HCT116 (cell line): ENCODE results near the gene ALX3. TPM values are rescaled to one million over a fixed set of nuclear protein-coding genes. Genes with fewer than 3 reads are reported as not detected.

Experiments used
- ATAC-seq: fragments of 200-7000 bp; cut with Tn5 transposase; 2 replicates; pipeline ENCODE4 v1.9.1; 2020; ENCODE audit warnings: mild to moderate bottlenecking, moderate library complexity
- BruUV-seq: library from RNA; stranded (reverse); fragments of 400-500 nt; replicated peaks from 2 replicates; lab custom pipeline; 2021; lab: Mats Ljungman, UMichigan
- CTCF ChIA-PET: fragments of 300-600 bp; sonication (Branson Sonifier 250); formaldehyde crosslinking; loops from one replicate; lab custom pipeline; 2021; ENCODE audit warnings: antibody characterized with exemption; lab: Charles Lee
- POLR2A ChIA-PET: fragments of 300-600, 350-600 bp; sonication (Branson Sonifier 250); formaldehyde crosslinking; loops from one replicate; lab custom pipeline; 2021; ENCODE audit warnings: antibody characterized with exemption; lab: Charles Lee
- RAD21 ChIA-PET, 2 experiments: fragments of 300-600 bp; sonication (Branson Sonifier 250); formaldehyde crosslinking; loops; one replicate each; lab custom pipeline; 2023; ENCODE audit warnings: low total read pairs in 2 of 2; ENCODE audit not compliant: uncharacterized antibody in 2 of 2, unreplicated experiment in 2 of 2, low non-redundant PET in 1 of 2; lab: Charles Lee
- DNase-seq: peaks from one replicate; pipeline ENCODE4 v3.0.0-alpha.2; 2010; ENCODE audit warnings: low read depth, low spot score
- H2AFZ ChIP-seq: fragments of 200-600 bp; shearing (Covaris generic), sonication (generic); 2 replicates; pipeline ENCODE4 v1.6.1; 2017; ENCODE audit warnings: low read depth, mixed run types, mixed read lengths, antibody characterized with exemption, low read length; ENCODE audit not compliant: poor library complexity, severe bottlenecking
- H3K27ac ChIP-seq: 2 replicates; pipeline ENCODE4 v1.5.1; 2012; ENCODE audit warnings: low read depth, low read length
- H3K27me3 ChIP-seq: fragments of 200-600 bp; sonication (generic); 2 replicates; pipeline ENCODE4 v1.6.1; 2016; ENCODE audit warnings: mixed run types, low read length, mixed read lengths; ENCODE audit not compliant: insufficient read depth
- H3K36me3 ChIP-seq, 2 experiments: fragments of 200-500 bp in 1 of 2; fragments of 200-600 bp in 1 of 2; sonication (Bioruptor generic) in 1 of 2; sonication (generic) in 1 of 2; 2 replicates each; pipeline versions ENCODE4 v1.5.1 to v1.6.1; 2014 to 2016; ENCODE audit warnings: low read length in 2 of 2, inconsistent platforms in 1 of 2, mixed read lengths in 1 of 2, mixed run types in 1 of 2; ENCODE audit not compliant: insufficient read depth in 2 of 2, control insufficient read depth in 1 of 2
- H3K4me1 ChIP-seq, 2 experiments: fragments of 200-600 bp in 1 of 2; sonication (generic) in 1 of 2; 2 replicates each; pipeline versions ENCODE4 v1.5.1 to v1.6.1; 2012 to 2017; ENCODE audit warnings: low read length in 2 of 2, inconsistent platforms in 1 of 2, mild to moderate bottlenecking in 1 of 2, mixed read lengths in 1 of 2, mixed run types in 1 of 2, moderate library complexity in 1 of 2; ENCODE audit not compliant: insufficient read depth in 2 of 2, control insufficient read depth in 1 of 2
- H3K4me2 ChIP-seq: fragments of 200-600 bp; sonication (generic); 2 replicates; pipeline ENCODE4 v1.6.1; 2017; ENCODE audit warnings: mixed run types, low read length, mixed read lengths
- H3K4me3 ChIP-seq, 2 experiments: fragments of 200-600 bp in 1 of 2; sonication (generic) in 1 of 2; replicated peaks in 1 of 2; 2 replicates each; pipeline ENCODE4 v1.5.1; 2011 to 2016; ENCODE audit warnings: low read length in 2 of 2, control low read depth in 1 of 2, low read depth in 1 of 2, mild to moderate bottlenecking in 1 of 2, mixed read lengths in 1 of 2, mixed run types in 1 of 2
- H3K79me2 ChIP-seq: fragments of 200-600 bp; sonication (generic); 2 replicates; pipeline ENCODE4 v1.6.1; 2017; ENCODE audit warnings: mild to moderate bottlenecking, mixed run types, low read length, moderate library complexity, mixed read lengths; ENCODE audit not compliant: insufficient read depth
- H3K9ac ChIP-seq: fragments of 200-600 bp; sonication (generic); 2 replicates; pipeline ENCODE4 v1.6.1; 2016; ENCODE audit warnings: low read length, mixed read lengths
- H3K9me2 ChIP-seq: fragments of 200-600 bp; sonication (generic), shearing (Covaris generic); 2 replicates; pipeline ENCODE4 v1.6.1; 2017; ENCODE audit warnings: mixed run types, mild to moderate bottlenecking, moderate library complexity; ENCODE audit not compliant: insufficient read depth
- H3K9me3 ChIP-seq, 2 experiments: fragments of 200-500 bp in 1 of 2; fragments of 200-600 bp in 1 of 2; sonication (Bioruptor generic) in 1 of 2; sonication (generic) in 1 of 2; 2 replicates each; pipeline ENCODE4 v1.6.1; 2014 to 2017; ENCODE audit warnings: low read length in 2 of 2, mixed read lengths in 2 of 2, inconsistent platforms in 1 of 2, low read depth in 1 of 2, mild to moderate bottlenecking in 1 of 2, mixed run types in 1 of 2, moderate library complexity in 1 of 2; ENCODE audit not compliant: control insufficient read depth in 1 of 2, insufficient read depth in 1 of 2
- H4K20me1 ChIP-seq: fragments of 200-600 bp; sonication (generic), shearing (Covaris generic); 2 replicates; pipeline ENCODE4 v1.6.1; 2017; ENCODE audit warnings: mixed run types, mild to moderate bottlenecking, moderate library complexity; ENCODE audit not compliant: insufficient read depth
- ELF1 ChIP-seq: IDR thresholded peaks from 2 replicates; pipeline ENCODE4 v1.6.1; 2012; ENCODE audit warnings: low read depth, borderline replicate concordance
- EZH2 ChIP-seq: fragments of 200-600 bp; sonication (generic); IDR thresholded peaks from 2 replicates; pipeline ENCODE4 v1.6.1; 2017; ENCODE audit warnings: antibody characterized with exemption, mixed run types
- EZH2phosphoT487 ChIP-seq: fragments of 200-600 bp; IDR thresholded peaks from 2 replicates; pipeline ENCODE4 v1.6.1; 2018; ENCODE audit warnings: antibody characterized with exemption, borderline replicate concordance
- FOSL1 ChIP-seq: IDR thresholded peaks from 2 replicates; pipeline ENCODE4 v1.6.1; 2012; ENCODE audit warnings: low read depth
- RAD21 ChIP-seq: IDR thresholded peaks from 2 replicates; pipeline ENCODE4 v1.6.1; 2012; ENCODE audit warnings: low read depth, mild to moderate bottlenecking
- SIN3A ChIP-seq: IDR thresholded peaks from 2 replicates; pipeline ENCODE4 v1.6.1; 2012; ENCODE audit warnings: low read depth
- SP1 ChIP-seq: IDR thresholded peaks from 2 replicates; pipeline ENCODE4 v1.6.1; 2012; ENCODE audit warnings: low read depth
- TCF7L2 ChIP-seq: IDR thresholded peaks from 2 replicates; pipeline ENCODE4 v1.7.0; 2011; ENCODE audit warnings: borderline replicate concordance, inconsistent platforms; ENCODE audit not compliant: insufficient read depth, insufficient read length; ENCODE audit errors: extremely low read depth
- ZFX ChIP-seq: fragments of 450-650 bp; IDR thresholded peaks from 2 replicates; pipeline ENCODE4 v1.6.1; 2017
- ZNF274 ChIP-seq: fragments of 200-500 bp; sonication (Bioruptor generic); IDR thresholded peaks from 2 replicates; pipeline ENCODE4 v1.6.1; 2014; ENCODE audit warnings: mild to moderate bottlenecking, low read depth, low read length, inconsistent platforms
- intact Hi-C: fragments of 100-400 bp; cut with micrococcal nuclease; formaldehyde crosslinking; loops from 2 replicates; pipeline ENCODE4 v1.10.0; 2022
- total RNA-seq: library from RNA; stranded (reverse); gene quantifications from one replicate; pipeline ENCODE4 v1.2.1, GENCODE V29; 2021; ENCODE audit not compliant: unreplicated experiment
- TF ChIP-seq, protein P1 (sequence below): IDR thresholded peaks from 2 replicates; pipeline ENCODE4 v1.6.1; 2012; ENCODE audit warnings: low read depth
- TF ChIP-seq, protein P2 (sequence below), 3 experiments: fragments of 200-600 bp in 1 of 3; sonication (generic) in 1 of 3; IDR thresholded peaks in 2 of 3; conservative IDR thresholded peaks in 1 of 3; 2 replicates each; pipeline ENCODE4 v1.5.1; 2012 to 2017; ENCODE audit warnings: low read depth in 2 of 3, low read length in 2 of 3, antibody characterized with exemption in 1 of 3, borderline replicate concordance in 1 of 3, control low read depth in 1 of 3, mild to moderate bottlenecking in 1 of 3, mixed read lengths in 1 of 3, mixed run types in 1 of 3, moderate library complexity in 1 of 3; ENCODE audit not compliant: insufficient read depth in 1 of 3
- TF ChIP-seq, protein P3 (sequence below): IDR thresholded peaks from 2 replicates; pipeline ENCODE4 v1.6.1; 2011; ENCODE audit warnings: mild to moderate bottlenecking, low read length, moderate library complexity; ENCODE audit not compliant: insufficient replicate concordance; ENCODE audit errors: extremely low read depth

ALX3 gene
- total RNA-seq, 1 experiment from 2014 or later: not detected

DNA sequence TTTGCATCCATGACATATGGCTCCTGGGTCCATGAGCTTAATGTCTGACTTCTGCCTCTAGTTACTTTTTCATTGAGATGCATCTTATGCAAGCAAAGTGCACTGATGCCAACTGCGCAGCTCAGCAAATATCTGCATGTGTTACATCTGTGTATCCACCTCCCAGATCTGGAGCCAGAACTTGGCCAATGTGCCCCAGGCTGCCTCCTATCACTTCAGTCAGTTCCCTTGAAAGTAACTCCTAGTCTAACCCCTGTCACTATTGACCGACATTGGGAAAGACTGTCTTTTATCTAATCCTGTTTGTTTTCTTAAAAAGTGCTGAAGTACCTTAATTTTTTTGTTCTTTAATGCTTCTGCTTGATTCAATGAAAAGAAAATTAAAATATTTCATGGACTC is 22.5 kb upstream of the ALX3 start:
- Histone ChIP-seq H3K9me3 (no peaks in the 10 kb centered on the region), H3K4me1 (no peaks in the 10 kb centered on the region), H2AFZ (no peak overlapping the region), H3K27me3 (peaks cover 9% of the 10 kb centered on the region; the same call in 1 of the 2 replicates), H3K36me3 (no peaks in the 10 kb centered on the region), H3K9me2 (no peaks in the 10 kb centered on the region), H3K4me2 (no peak overlapping the region), H3K4me3 (no peak overlapping the region), H4K20me1 (no peaks in the 10 kb centered on the region), H3K9ac (no peak overlapping the region), H3K27ac (no peak overlapping the region), H3K79me2 (no peaks in the 10 kb centered on the region)
- TF ChIP-seq ZNF274 (no peak), EZH2phosphoT487 (no peak), EZH2 (no peak), ZFX (no peak), TCF7L2 (no peak), SP1 (no peak), SIN3A (no peak), FOSL1 (no peak), RAD21 (no peak), ELF1 (no peak)
- TF ChIP-seq, protein P1, sequence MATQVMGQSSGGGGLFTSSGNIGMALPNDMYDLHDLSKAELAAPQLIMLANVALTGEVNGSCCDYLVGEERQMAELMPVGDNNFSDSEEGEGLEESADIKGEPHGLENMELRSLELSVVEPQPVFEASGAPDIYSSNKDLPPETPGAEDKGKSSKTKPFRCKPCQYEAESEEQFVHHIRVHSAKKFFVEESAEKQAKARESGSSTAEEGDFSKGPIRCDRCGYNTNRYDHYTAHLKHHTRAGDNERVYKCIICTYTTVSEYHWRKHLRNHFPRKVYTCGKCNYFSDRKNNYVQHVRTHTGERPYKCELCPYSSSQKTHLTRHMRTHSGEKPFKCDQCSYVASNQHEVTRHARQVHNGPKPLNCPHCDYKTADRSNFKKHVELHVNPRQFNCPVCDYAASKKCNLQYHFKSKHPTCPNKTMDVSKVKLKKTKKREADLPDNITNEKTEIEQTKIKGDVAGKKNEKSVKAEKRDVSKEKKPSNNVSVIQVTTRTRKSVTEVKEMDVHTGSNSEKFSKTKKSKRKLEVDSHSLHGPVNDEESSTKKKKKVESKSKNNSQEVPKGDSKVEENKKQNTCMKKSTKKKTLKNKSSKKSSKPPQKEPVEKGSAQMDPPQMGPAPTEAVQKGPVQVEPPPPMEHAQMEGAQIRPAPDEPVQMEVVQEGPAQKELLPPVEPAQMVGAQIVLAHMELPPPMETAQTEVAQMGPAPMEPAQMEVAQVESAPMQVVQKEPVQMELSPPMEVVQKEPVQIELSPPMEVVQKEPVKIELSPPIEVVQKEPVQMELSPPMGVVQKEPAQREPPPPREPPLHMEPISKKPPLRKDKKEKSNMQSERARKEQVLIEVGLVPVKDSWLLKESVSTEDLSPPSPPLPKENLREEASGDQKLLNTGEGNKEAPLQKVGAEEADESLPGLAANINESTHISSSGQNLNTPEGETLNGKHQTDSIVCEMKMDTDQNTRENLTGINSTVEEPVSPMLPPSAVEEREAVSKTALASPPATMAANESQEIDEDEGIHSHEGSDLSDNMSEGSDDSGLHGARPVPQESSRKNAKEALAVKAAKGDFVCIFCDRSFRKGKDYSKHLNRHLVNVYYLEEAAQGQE: no peak
- TF ChIP-seq, protein P2, sequence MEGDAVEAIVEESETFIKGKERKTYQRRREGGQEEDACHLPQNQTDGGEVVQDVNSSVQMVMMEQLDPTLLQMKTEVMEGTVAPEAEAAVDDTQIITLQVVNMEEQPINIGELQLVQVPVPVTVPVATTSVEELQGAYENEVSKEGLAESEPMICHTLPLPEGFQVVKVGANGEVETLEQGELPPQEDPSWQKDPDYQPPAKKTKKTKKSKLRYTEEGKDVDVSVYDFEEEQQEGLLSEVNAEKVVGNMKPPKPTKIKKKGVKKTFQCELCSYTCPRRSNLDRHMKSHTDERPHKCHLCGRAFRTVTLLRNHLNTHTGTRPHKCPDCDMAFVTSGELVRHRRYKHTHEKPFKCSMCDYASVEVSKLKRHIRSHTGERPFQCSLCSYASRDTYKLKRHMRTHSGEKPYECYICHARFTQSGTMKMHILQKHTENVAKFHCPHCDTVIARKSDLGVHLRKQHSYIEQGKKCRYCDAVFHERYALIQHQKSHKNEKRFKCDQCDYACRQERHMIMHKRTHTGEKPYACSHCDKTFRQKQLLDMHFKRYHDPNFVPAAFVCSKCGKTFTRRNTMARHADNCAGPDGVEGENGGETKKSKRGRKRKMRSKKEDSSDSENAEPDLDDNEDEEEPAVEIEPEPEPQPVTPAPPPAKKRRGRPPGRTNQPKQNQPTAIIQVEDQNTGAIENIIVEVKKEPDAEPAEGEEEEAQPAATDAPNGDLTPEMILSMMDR (IDR thresholded peaks at IDR 0.05 in 2 of 3, conservative IDR thresholded peaks at IDR 0.05 in 1 of 3; ENCODE audit: borderline replicate concordance in 1 of 3, insufficient read depth in 1 of 3, low read depth in 2 of 3, low read length in 2 of 3): no peak
- TF ChIP-seq, protein P3, sequence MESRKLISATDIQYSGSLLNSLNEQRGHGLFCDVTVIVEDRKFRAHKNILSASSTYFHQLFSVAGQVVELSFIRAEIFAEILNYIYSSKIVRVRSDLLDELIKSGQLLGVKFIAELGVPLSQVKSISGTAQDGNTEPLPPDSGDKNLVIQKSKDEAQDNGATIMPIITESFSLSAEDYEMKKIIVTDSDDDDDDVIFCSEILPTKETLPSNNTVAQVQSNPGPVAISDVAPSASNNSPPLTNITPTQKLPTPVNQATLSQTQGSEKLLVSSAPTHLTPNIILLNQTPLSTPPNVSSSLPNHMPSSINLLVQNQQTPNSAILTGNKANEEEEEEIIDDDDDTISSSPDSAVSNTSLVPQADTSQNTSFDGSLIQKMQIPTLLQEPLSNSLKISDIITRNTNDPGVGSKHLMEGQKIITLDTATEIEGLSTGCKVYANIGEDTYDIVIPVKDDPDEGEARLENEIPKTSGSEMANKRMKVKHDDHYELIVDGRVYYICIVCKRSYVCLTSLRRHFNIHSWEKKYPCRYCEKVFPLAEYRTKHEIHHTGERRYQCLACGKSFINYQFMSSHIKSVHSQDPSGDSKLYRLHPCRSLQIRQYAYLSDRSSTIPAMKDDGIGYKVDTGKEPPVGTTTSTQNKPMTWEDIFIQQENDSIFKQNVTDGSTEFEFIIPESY: no peak
- ChIA-PET RAD21 (no interaction called here), CTCF (no interaction called here), POLR2A (no interaction called here)
- intact Hi-C loops: no loop called here
- DNase-seq (no peak), ATAC-seq (no peak)
- no TSS peak for BruUV-seq
